Loucy (cell line): ENCODE results near the gene COQ8B.

ENCODE experiments used
- EZH2phosphoT487 ChIP-seq: fragments of 200-600 bp; IDR thresholded peaks from 2 replicates; pipeline ENCODE4 v1.6.1; 2018; ENCODE audit warnings: antibody characterized with exemption, mild to moderate bottlenecking, moderate library complexity, borderline replicate concordance
- TF ChIP-seq, protein P1 (sequence below): fragments of 200-600 bp; sonication (generic); conservative IDR thresholded peaks from 2 replicates; pipeline ENCODE4 v1.5.1; 2014; ENCODE audit warnings: mild to moderate bottlenecking, antibody characterized with exemption, low read length

DNA sequence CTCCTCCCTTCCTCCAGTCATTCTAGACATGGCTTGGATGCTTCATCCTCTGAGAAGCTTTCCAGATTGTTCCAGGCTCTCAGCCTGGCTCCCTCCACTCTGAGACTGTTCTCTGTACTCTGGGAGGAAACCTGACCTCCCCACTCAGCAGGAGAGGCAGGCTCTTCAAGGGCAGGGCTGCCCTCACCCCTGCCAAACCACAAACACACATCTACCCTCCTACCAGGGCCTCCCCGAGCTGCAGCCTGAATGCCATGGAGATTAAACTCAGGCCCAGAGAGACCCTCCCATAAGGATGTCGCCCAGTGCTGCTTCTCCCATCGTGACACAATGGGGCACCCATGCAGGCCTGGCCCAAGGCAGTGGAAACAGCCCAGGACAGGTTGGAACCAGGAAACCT lies 42.4 kb downstream of the COQ8B start:
- TF ChIP-seq, protein P1, sequence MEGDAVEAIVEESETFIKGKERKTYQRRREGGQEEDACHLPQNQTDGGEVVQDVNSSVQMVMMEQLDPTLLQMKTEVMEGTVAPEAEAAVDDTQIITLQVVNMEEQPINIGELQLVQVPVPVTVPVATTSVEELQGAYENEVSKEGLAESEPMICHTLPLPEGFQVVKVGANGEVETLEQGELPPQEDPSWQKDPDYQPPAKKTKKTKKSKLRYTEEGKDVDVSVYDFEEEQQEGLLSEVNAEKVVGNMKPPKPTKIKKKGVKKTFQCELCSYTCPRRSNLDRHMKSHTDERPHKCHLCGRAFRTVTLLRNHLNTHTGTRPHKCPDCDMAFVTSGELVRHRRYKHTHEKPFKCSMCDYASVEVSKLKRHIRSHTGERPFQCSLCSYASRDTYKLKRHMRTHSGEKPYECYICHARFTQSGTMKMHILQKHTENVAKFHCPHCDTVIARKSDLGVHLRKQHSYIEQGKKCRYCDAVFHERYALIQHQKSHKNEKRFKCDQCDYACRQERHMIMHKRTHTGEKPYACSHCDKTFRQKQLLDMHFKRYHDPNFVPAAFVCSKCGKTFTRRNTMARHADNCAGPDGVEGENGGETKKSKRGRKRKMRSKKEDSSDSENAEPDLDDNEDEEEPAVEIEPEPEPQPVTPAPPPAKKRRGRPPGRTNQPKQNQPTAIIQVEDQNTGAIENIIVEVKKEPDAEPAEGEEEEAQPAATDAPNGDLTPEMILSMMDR = no peak
- no peak for TF ChIP-seq EZH2phosphoT487
